Fibroblast of skin of right biceps (primary cell): ENCODE data around the gene RAD18.

ENCODE experiments used
- DNase-seq: peaks from one replicate; pipeline ENCODE4 v3.0.0-alpha.2; 2013

Gene RAD18

GRCh38 chr3:8962226-8962861, 928 bp downstream of the RAD18 start:
- no peak for DNase-seq

GRCh38 chr3:8959668-8960067, 3.6 kb downstream of the RAD18 start:
- no peak for DNase-seq

GRCh38 chr3:8954938-8955763, 8.1 kb downstream of the RAD18 start:
- DNase-seq: peak; percentile 82

- DNase-seq: no peak
Observed at GRCh38 chr3:8953313-8953712, 10.0 kb downstream of the RAD18 start.

GRCh38 chr3:8952130-8952529, 11.1 kb downstream of the RAD18 start:
- DNase-seq: peak; percentile 23

GRCh38 chr3:8945890-8946600, 17.2 kb downstream of the RAD18 start:
- no peak for DNase-seq

GRCh38 chr3:8942746-8943488, 20.4 kb downstream of the RAD18 start:
- DNase-seq: no peak

GRCh38 chr3:8942115-8942514, 21.2 kb downstream of the RAD18 start:
- DNase-seq: no peak

GRCh38 chr3:8938021-8938420, 25.3 kb downstream of the RAD18 start:
- DNase-seq: peak; percentile 61

- peak; percentile 89 for DNase-seq
Observed at GRCh38 chr3:8937064-8938020, 25.9 kb downstream of the RAD18 start.

- no peak for DNase-seq
Observed at GRCh38 chr3:8932507-8932906, 30.8 kb downstream of the RAD18 start.

GRCh38 chr3:8931342-8931741, 31.9 kb downstream of the RAD18 start:
- DNase-seq: no peak

GRCh38 chr3:8929860-8930259, 33.4 kb downstream of the RAD18 start:
- DNase-seq: no peak

GRCh38 chr3:8914491-8914890, 48.8 kb downstream of the RAD18 start:
- DNase-seq: peak; percentile 14

- DNase-seq: peak; percentile 12
Observed at GRCh38 chr3:8911781-8912180, 51.5 kb downstream of the RAD18 start.

- DNase-seq: no peak
Observed at GRCh38 chr3:8909160-8909559, 54.1 kb downstream of the RAD18 start.

GRCh38 chr3:8903191-8903590, 60.1 kb downstream of the RAD18 start:
- DNase-seq: no peak

GRCh38 chr3:8900869-8901268, 62.4 kb downstream of the RAD18 start:
- DNase-seq: no peak

- DNase-seq: peak; percentile 68
Observed at GRCh38 chr3:8899876-8900460, 63.3 kb downstream of the RAD18 start.

GRCh38 chr3:8895829-8896228, 67.4 kb downstream of the RAD18 start:
- DNase-seq: no peak

GRCh38 chr3:8893001-8893400, 70.3 kb downstream of the RAD18 start:
- DNase-seq: no peak
